Measurements from ENCODE around the gene PPP2R1A.

DNA sequence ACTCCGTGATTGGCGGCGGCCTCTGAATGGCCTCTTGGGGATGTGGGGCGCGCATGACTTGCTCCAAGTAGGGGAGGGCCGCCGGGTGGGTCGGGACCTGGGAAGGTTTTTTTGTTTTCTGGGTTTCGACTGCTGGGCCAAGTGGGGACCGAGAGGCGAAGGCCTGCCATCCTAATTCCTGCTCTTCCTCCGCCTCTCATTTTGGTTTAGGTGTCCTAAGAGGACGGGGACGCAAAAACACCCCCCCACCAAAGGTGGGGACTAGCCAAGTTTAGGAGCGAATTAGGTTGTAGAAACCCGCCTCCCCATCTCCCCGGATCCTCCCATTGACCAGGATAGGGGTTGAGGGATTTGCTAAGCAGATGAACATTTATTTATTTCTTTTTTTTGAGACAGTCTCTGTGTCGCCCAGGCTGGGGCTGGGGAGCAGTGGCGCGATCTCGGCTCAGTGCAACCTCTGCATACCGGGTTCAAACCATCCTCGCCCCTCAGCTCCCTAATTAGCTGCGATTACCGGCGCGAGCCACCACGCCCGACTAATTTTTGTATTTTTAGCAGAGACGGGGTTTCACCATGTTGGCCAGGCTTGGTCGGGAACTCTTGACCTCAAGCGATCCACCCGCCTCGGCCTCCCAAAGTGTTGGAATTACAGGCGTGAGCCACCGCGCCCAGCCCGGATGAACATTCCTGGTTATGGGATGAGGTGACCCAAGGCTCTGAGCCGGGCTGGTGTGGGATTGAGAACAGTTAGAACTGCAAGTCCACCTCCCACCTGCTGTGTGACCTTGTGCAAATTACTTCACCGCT, 838 bp downstream of the PPP2R1A start:
- TF ChIP-seq DR1 (CRISPR knock-in tag; IDR thresholded peaks at IDR 0.05) (no peak), SMC3 (IDR thresholded peaks at IDR 0.05; ENCODE audit: low read length) (no peak)

All from HepG2 (cell line).